ENCODE results near the gene BEND5. TPM values are rescaled to one million over a fixed set of nuclear protein-coding genes. Genes with fewer than 3 reads are reported as not detected.

Gene BEND5
- total and polyA plus RNA-seq, 2 of the 4 experiments (the other 2 are of a cell fraction), result 1.1 to 1.3 TPM

DNA sequence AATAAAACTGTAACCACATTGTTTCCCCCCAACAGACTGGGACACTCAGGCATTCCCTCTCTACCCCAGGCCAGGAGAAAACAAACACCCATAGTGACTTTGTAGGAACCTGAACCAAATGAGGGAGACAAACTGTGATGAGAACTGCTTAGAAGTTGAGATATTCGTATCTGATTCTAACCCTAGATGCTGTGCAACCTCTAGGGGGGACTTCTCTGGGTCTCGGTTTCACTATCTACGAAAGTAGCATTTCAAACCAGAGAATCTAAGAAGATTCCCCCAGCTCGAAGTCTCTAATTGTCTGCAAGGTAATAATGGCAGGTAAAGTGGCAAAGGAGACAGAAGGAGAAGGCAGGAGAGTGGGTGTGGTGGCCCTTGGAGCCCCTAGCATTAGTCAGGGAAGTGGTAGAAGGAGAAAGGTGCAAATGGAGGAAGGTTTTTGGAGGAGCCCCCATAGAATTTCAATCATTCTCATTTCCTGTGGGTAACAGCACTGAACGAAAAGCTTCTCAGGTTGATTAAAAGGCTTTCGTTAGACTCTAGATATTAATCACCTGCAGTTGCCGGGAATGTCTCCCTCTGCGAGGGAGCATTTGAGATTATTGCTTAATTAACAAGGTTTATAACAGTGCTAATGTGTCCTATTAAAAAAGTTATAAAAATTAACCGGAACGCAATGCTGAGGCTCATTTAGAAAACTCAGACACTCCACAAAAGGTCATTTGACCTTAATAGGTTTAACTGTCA lies 46.4 kb downstream of the BEND5 start:
- CTCF ChIA-PET, result no interaction called here
- peaks cover 3% of the 10 kb centered on the region; the same call in 1 of the 2 replicates for H3K36me3 ChIP-seq (ENCODE audit: control insufficient read depth, insufficient read depth, low read length)
- POLR2A ChIA-PET (ENCODE audit: unreplicated experiment), result no interaction called here
- no CpG with 5 or more reads among the region's 10 CpGs for WGBS, 2 experiments (ENCODE audit: extremely low coverage in 2 of 2, insufficient read length in 1 of 2)
- H2BK15ac ChIP-seq (ENCODE audit: low read depth, low read length), result no peak overlapping the region
- TF ChIP-seq POLR2A (IDR thresholded peaks at IDR 0.05; ENCODE audit: low read depth, low read length), result no peak
- no peak for TF ChIP-seq MXI1 (IDR thresholded peaks at IDR 0.05; ENCODE audit: borderline replicate concordance, low read depth, low read length)
- TF ChIP-seq CHD1 (IDR thresholded peaks at IDR 0.05; ENCODE audit: low read depth, low read length), result no peak
- no peak for TF ChIP-seq FOS (IDR thresholded peaks at IDR 0.05; ENCODE audit: low read depth, low read length)
- TF ChIP-seq BHLHE40 (IDR thresholded peaks at IDR 0.05; ENCODE audit: low read depth, low read length), result no peak
- H3K4me1 ChIP-seq (ENCODE audit: control insufficient read depth, insufficient read depth, low read length), result no peaks in the 10 kb centered on the region
- H3K4me2 ChIP-seq (ENCODE audit: low read depth, low read length), result no peak overlapping the region
- no peaks in the 10 kb centered on the region for H3K79me1 ChIP-seq (ENCODE audit: low read depth in 1 of 2, low read length in 2 of 2)
- H3K18ac ChIP-seq (ENCODE audit: low read depth, low read length), result no peak overlapping the region
- H2BK20ac ChIP-seq (ENCODE audit: low read depth, low read length), result no peak overlapping the region
- H3K9me1 ChIP-seq (ENCODE audit: insufficient read depth, low read length), result no peaks in the 10 kb centered on the region
- no peak overlapping the region for H2AK9ac ChIP-seq (replicated peaks; ENCODE audit: low read depth, low read length, poor library complexity)
- no peak overlapping the region for H2BK5ac ChIP-seq (ENCODE audit: low read depth, low read length, poor library complexity, severe bottlenecking)
- H4K5ac ChIP-seq (ENCODE audit: low read depth, low read length), result no peak overlapping the region
- H3K27ac ChIP-seq (ENCODE audit: insufficient read depth, low read length), result no peak overlapping the region
- no peaks in the 10 kb centered on the region for H3K9me3 ChIP-seq (ENCODE audit: control insufficient read depth, insufficient read depth, low read length)
- no peak overlapping the region for H2AFZ ChIP-seq (replicated peaks; ENCODE audit: low read length, poor library complexity)
- H3K56ac ChIP-seq (ENCODE audit: extremely low read depth, insufficient read depth, low read length), result no peak overlapping the region
- no peak overlapping the region for H3K14ac ChIP-seq (replicated peaks; ENCODE audit: low read depth, low read length)
- no peak overlapping the region for H3K4ac ChIP-seq (ENCODE audit: low read depth, low read length)
- no peak overlapping the region for H4K8ac ChIP-seq (ENCODE audit: low read depth in 2 of 2, low read length in 2 of 2)
- no peaks in the 10 kb centered on the region for H3K27me3 ChIP-seq (ENCODE audit: control insufficient read depth, insufficient read depth, low read length)
- no peak overlapping the region for H2AK5ac ChIP-seq (ENCODE audit: low read depth, low read length)
- in situ Hi-C loops (cut with MboI; ENCODE audit: low sequenced_read_pairs), result no loop called here
- ATAC-seq (ENCODE audit: low read depth) (no peak), DNase-seq (no peak)
- H4K91ac ChIP-seq (ENCODE audit: insufficient read depth, low read depth, low read length), result no peak overlapping the region
- H3K23ac ChIP-seq (ENCODE audit: low read depth, low read length), result no peak overlapping the region
- intact Hi-C loops (cut with micrococcal nuclease), result no loop called here
- H3K4me3 ChIP-seq (ENCODE audit: insufficient read depth, low read depth, low read length), result no peak overlapping the region
- no TSS peak for BruUV-seq (replicated peaks)
- dilution Hi-C loops (cut with HindIII; ENCODE audit: low sequenced_read_pairs, unreplicated experiment), result no loop called here
- no peak overlapping the region for H3K9ac ChIP-seq (ENCODE audit: low read depth, low read length)
- H2BK120ac ChIP-seq (ENCODE audit: low read depth, low read length), result no peak overlapping the region
- no peaks in the 10 kb centered on the region for H4K20me1 ChIP-seq (ENCODE audit: insufficient read depth, low read length)
